Measurements from ENCODE around the gene CTU1.

- no peak for TF ChIP-seq EZH2phosphoT487 (IDR thresholded peaks at IDR 0.05; ENCODE audit: borderline replicate concordance, low read depth, low read length)
- no peak for TF ChIP-seq CTCF (conservative IDR thresholded peaks at IDR 0.05; ENCODE audit: low read length)
Observed at GRCh38 chr19:51119101-51119500, 10.9 kb upstream of the CTU1 start.
